HCT116 (cell line): ENCODE measurements around the gene DISP1. TPM values are rescaled to one million over a fixed set of nuclear protein-coding genes. Genes with fewer than 3 reads are reported as not detected.

Experiments
- ATAC-seq: fragments of 200-7000 bp; cut with Tn5 transposase; 2 replicates; pipeline ENCODE4 v1.9.1; 2020; ENCODE audit warnings: mild to moderate bottlenecking, moderate library complexity
- BruUV-seq: library from RNA; stranded (reverse); fragments of 400-500 nt; replicated peaks from 2 replicates; lab custom pipeline; 2021; lab: Mats Ljungman, UMichigan
- CTCF ChIA-PET: fragments of 300-600 bp; sonication (Branson Sonifier 250); formaldehyde crosslinking; loops from one replicate; lab custom pipeline; 2021; ENCODE audit warnings: antibody characterized with exemption; lab: Charles Lee
- POLR2A ChIA-PET: fragments of 300-600, 350-600 bp; sonication (Branson Sonifier 250); formaldehyde crosslinking; loops from one replicate; lab custom pipeline; 2021; ENCODE audit warnings: antibody characterized with exemption; lab: Charles Lee
- RAD21 ChIA-PET, 2 experiments: fragments of 300-600 bp; sonication (Branson Sonifier 250); formaldehyde crosslinking; loops; one replicate each; lab custom pipeline; 2023; ENCODE audit warnings: low total read pairs in 2 of 2; ENCODE audit not compliant: uncharacterized antibody in 2 of 2, unreplicated experiment in 2 of 2, low non-redundant PET in 1 of 2; lab: Charles Lee
- DNase-seq: peaks from one replicate; pipeline ENCODE4 v3.0.0-alpha.2; 2010; ENCODE audit warnings: low read depth, low spot score
- H2AFZ ChIP-seq: fragments of 200-600 bp; shearing (Covaris generic), sonication (generic); 2 replicates; pipeline ENCODE4 v1.6.1; 2017; ENCODE audit warnings: low read depth, mixed run types, mixed read lengths, antibody characterized with exemption, low read length; ENCODE audit not compliant: poor library complexity, severe bottlenecking
- H3K27ac ChIP-seq: 2 replicates; pipeline ENCODE4 v1.5.1; 2012; ENCODE audit warnings: low read depth, low read length
- H3K27me3 ChIP-seq: fragments of 200-600 bp; sonication (generic); 2 replicates; pipeline ENCODE4 v1.6.1; 2016; ENCODE audit warnings: mixed run types, low read length, mixed read lengths; ENCODE audit not compliant: insufficient read depth
- H3K36me3 ChIP-seq, 2 experiments: fragments of 200-500 bp in 1 of 2; fragments of 200-600 bp in 1 of 2; sonication (Bioruptor generic) in 1 of 2; sonication (generic) in 1 of 2; 2 replicates each; pipeline versions ENCODE4 v1.5.1 to v1.6.1; 2014 to 2016; ENCODE audit warnings: low read length in 2 of 2, inconsistent platforms in 1 of 2, mixed read lengths in 1 of 2, mixed run types in 1 of 2; ENCODE audit not compliant: insufficient read depth in 2 of 2, control insufficient read depth in 1 of 2
- H3K4me1 ChIP-seq, 2 experiments: fragments of 200-600 bp in 1 of 2; sonication (generic) in 1 of 2; 2 replicates each; pipeline versions ENCODE4 v1.5.1 to v1.6.1; 2012 to 2017; ENCODE audit warnings: low read length in 2 of 2, inconsistent platforms in 1 of 2, mild to moderate bottlenecking in 1 of 2, mixed read lengths in 1 of 2, mixed run types in 1 of 2, moderate library complexity in 1 of 2; ENCODE audit not compliant: insufficient read depth in 2 of 2, control insufficient read depth in 1 of 2
- H3K4me2 ChIP-seq: fragments of 200-600 bp; sonication (generic); 2 replicates; pipeline ENCODE4 v1.6.1; 2017; ENCODE audit warnings: mixed run types, low read length, mixed read lengths
- H3K4me3 ChIP-seq, 2 experiments: fragments of 200-600 bp in 1 of 2; sonication (generic) in 1 of 2; replicated peaks in 1 of 2; 2 replicates each; pipeline ENCODE4 v1.5.1; 2011 to 2016; ENCODE audit warnings: low read length in 2 of 2, control low read depth in 1 of 2, low read depth in 1 of 2, mild to moderate bottlenecking in 1 of 2, mixed read lengths in 1 of 2, mixed run types in 1 of 2
- H3K79me2 ChIP-seq: fragments of 200-600 bp; sonication (generic); 2 replicates; pipeline ENCODE4 v1.6.1; 2017; ENCODE audit warnings: mild to moderate bottlenecking, mixed run types, low read length, moderate library complexity, mixed read lengths; ENCODE audit not compliant: insufficient read depth
- H3K9ac ChIP-seq: fragments of 200-600 bp; sonication (generic); 2 replicates; pipeline ENCODE4 v1.6.1; 2016; ENCODE audit warnings: low read length, mixed read lengths
- H3K9me2 ChIP-seq: fragments of 200-600 bp; sonication (generic), shearing (Covaris generic); 2 replicates; pipeline ENCODE4 v1.6.1; 2017; ENCODE audit warnings: mixed run types, mild to moderate bottlenecking, moderate library complexity; ENCODE audit not compliant: insufficient read depth
- H3K9me3 ChIP-seq, 2 experiments: fragments of 200-500 bp in 1 of 2; fragments of 200-600 bp in 1 of 2; sonication (Bioruptor generic) in 1 of 2; sonication (generic) in 1 of 2; 2 replicates each; pipeline ENCODE4 v1.6.1; 2014 to 2017; ENCODE audit warnings: low read length in 2 of 2, mixed read lengths in 2 of 2, inconsistent platforms in 1 of 2, low read depth in 1 of 2, mild to moderate bottlenecking in 1 of 2, mixed run types in 1 of 2, moderate library complexity in 1 of 2; ENCODE audit not compliant: control insufficient read depth in 1 of 2, insufficient read depth in 1 of 2
- H4K20me1 ChIP-seq: fragments of 200-600 bp; sonication (generic), shearing (Covaris generic); 2 replicates; pipeline ENCODE4 v1.6.1; 2017; ENCODE audit warnings: mixed run types, mild to moderate bottlenecking, moderate library complexity; ENCODE audit not compliant: insufficient read depth
- CBX3 ChIP-seq: IDR thresholded peaks from 2 replicates; pipeline ENCODE4 v1.6.1; 2012; ENCODE audit warnings: low read depth
- EZH2 ChIP-seq: fragments of 200-600 bp; sonication (generic); IDR thresholded peaks from 2 replicates; pipeline ENCODE4 v1.6.1; 2017; ENCODE audit warnings: antibody characterized with exemption, mixed run types
- POLR2A ChIP-seq: IDR thresholded peaks from 2 replicates; pipeline ENCODE4 v1.7.0; 2011; ENCODE audit warnings: borderline replicate concordance; ENCODE audit not compliant: insufficient read depth, insufficient read length; ENCODE audit errors: extremely low read depth
- REST ChIP-seq: IDR thresholded peaks from 2 replicates; pipeline ENCODE4 v1.6.1; 2012; ENCODE audit warnings: low read depth
- SIN3A ChIP-seq: IDR thresholded peaks from 2 replicates; pipeline ENCODE4 v1.6.1; 2012; ENCODE audit warnings: low read depth
- SP1 ChIP-seq: IDR thresholded peaks from 2 replicates; pipeline ENCODE4 v1.6.1; 2012; ENCODE audit warnings: low read depth
- TCF7L2 ChIP-seq: IDR thresholded peaks from 2 replicates; pipeline ENCODE4 v1.7.0; 2011; ENCODE audit warnings: borderline replicate concordance, inconsistent platforms; ENCODE audit not compliant: insufficient read depth, insufficient read length; ENCODE audit errors: extremely low read depth
- ZBTB33 ChIP-seq: IDR thresholded peaks from 2 replicates; pipeline ENCODE4 v1.6.1; 2011; ENCODE audit warnings: mild to moderate bottlenecking, low read length, moderate library complexity; ENCODE audit not compliant: insufficient replicate concordance; ENCODE audit errors: extremely low read depth
- ZNF274 ChIP-seq: fragments of 200-500 bp; sonication (Bioruptor generic); IDR thresholded peaks from 2 replicates; pipeline ENCODE4 v1.6.1; 2014; ENCODE audit warnings: mild to moderate bottlenecking, low read depth, low read length, inconsistent platforms
- intact Hi-C: fragments of 100-400 bp; cut with micrococcal nuclease; formaldehyde crosslinking; loops from 2 replicates; pipeline ENCODE4 v1.10.0; 2022
- total RNA-seq: library from RNA; stranded (reverse); gene quantifications from one replicate; pipeline ENCODE4 v1.2.1, GENCODE V29; 2021; ENCODE audit not compliant: unreplicated experiment

DISP1 gene
- total RNA-seq, 1 experiment from 2014 or later, result 4.2 TPM

GRCh38 chr1:222787729-222788128 lies 27.1 kb upstream of the DISP1 start:
- no peak for ATAC-seq
- intact Hi-C loops, result no loop called here
- no peak overlapping the region for H3K27ac ChIP-seq
- no TSS peak for BruUV-seq
- no peaks in the 10 kb centered on the region for H3K79me2 ChIP-seq
- H3K36me3 ChIP-seq, result no peaks in the 10 kb centered on the region
- H4K20me1 ChIP-seq, result no peaks in the 10 kb centered on the region
- TF ChIP-seq TCF7L2, result no peak
- no peak for TF ChIP-seq ZNF274
- no peak for TF ChIP-seq ZBTB33
- no peak for TF ChIP-seq EZH2
- TF ChIP-seq CBX3, result no peak
- TF ChIP-seq REST, result no peak
- TF ChIP-seq POLR2A, result no peak
- no peak for TF ChIP-seq SP1
- TF ChIP-seq SIN3A, result no peak
- TF ChIP-seq, all 23 proteins: peak for 0
- Histone ChIP-seq H3K27me3 (0 out of 2 replicates have a peak, but pooled peaks cover 3% of the 10 kb centered on the region), H3K9me2 (no peaks in the 10 kb centered on the region; the same call in 1 of the 2 replicates), H3K9ac (no peak overlapping the region), H3K4me2 (no peak overlapping the region), H3K4me1 (no peaks in the 10 kb centered on the region; a peak in 1 of 4 replicates), H3K4me3 (no peak overlapping the region), H3K9me3 (no peaks in the 10 kb centered on the region), H2AFZ (no peak overlapping the region)
- no peak for DNase-seq
- ChIA-PET RAD21 (no interaction called here), CTCF (interaction anchor here (1.4 kb wide), 1 partner anchor 303 kb away, joined by 4 read pairs; no protein-coding TSS in a partner anchor), POLR2A (no interaction called here)
